Caco-2 (cell line): ENCODE results near the gene RARA. TPM values are rescaled to one million over a fixed set of nuclear protein-coding genes. Genes with fewer than 3 reads are reported as not detected.

ENCODE experiments used
- BruUV-seq: library from RNA; stranded (reverse); fragments of 400-500 nt; replicated peaks from 2 replicates; lab custom pipeline; 2021; lab: Mats Ljungman, UMichigan
- CTCF ChIA-PET: fragments of 300-600 bp; sonication (Branson Sonifier 250); formaldehyde crosslinking; loops from one replicate; lab custom pipeline; 2022; ENCODE audit warnings: antibody characterized with exemption; lab: Charles Lee
- POLR2A ChIA-PET: fragments of 300-600 bp; sonication (Branson Sonifier 250); formaldehyde crosslinking; loops from one replicate; lab custom pipeline; 2022; ENCODE audit warnings: antibody characterized with exemption; lab: Charles Lee
- DNase-seq, 2 experiments: peaks; one replicate each; pipeline versions ENCODE4 v3.0.0 to v3.0.0-alpha.2; 2020 to 2022
- H3K27me3 ChIP-seq: replicated peaks from 2 replicates; pipeline ENCODE4 v1.6.0; 2011; ENCODE audit warnings: low read length; ENCODE audit not compliant: control insufficient read depth, insufficient read depth
- H3K36me3 ChIP-seq: 2 replicates; pipeline ENCODE4 v1.5.1; 2011; ENCODE audit warnings: low read length; ENCODE audit not compliant: control insufficient read depth, insufficient read depth
- H3K4me1 ChIP-seq: fragments of 250-450 bp; sonication (Bioruptor Pico); 2 replicates; pipeline ENCODE4 v1.5.1; 2020; ENCODE audit warnings: mild to moderate bottlenecking
- H3K4me3 ChIP-seq: 2 replicates; pipeline ENCODE4 v1.5.1; 2011; ENCODE audit warnings: low read depth, mild to moderate bottlenecking, control low read depth, low read length
- H3K9me3 ChIP-seq: fragments of 250-450 bp; sonication (Bioruptor Pico); 2 replicates; pipeline ENCODE4 v1.5.1; 2020; ENCODE audit warnings: mild to moderate bottlenecking, moderate library complexity
- H3K27ac Mint-ChIP-seq: one replicate; pipeline ENCODE4 v1.8.0; 2022; ENCODE audit warnings: mixed read lengths; ENCODE audit not compliant: unreplicated experiment
- H3K27me3 Mint-ChIP-seq: one replicate; pipeline ENCODE4 v1.8.0; 2022; ENCODE audit warnings: mixed read lengths; ENCODE audit not compliant: insufficient read depth, unreplicated experiment
- H3K36me3 Mint-ChIP-seq: one replicate; pipeline ENCODE4 v1.8.0; 2022; ENCODE audit warnings: mild to moderate bottlenecking, mixed read lengths; ENCODE audit not compliant: insufficient read depth, unreplicated experiment
- H3K4me1 Mint-ChIP-seq: one replicate; pipeline ENCODE4 v1.8.0; 2022; ENCODE audit warnings: low read depth, mixed read lengths; ENCODE audit not compliant: unreplicated experiment
- H3K4me3 Mint-ChIP-seq: one replicate; pipeline ENCODE4 v1.8.0; 2022; ENCODE audit warnings: mild to moderate bottlenecking, moderate library complexity, mixed read lengths; ENCODE audit not compliant: unreplicated experiment
- H3K9me3 Mint-ChIP-seq: one replicate; pipeline ENCODE4 v1.8.0; 2022; ENCODE audit warnings: mixed read lengths; ENCODE audit not compliant: unreplicated experiment
- CTCF ChIP-seq, 2 experiments: fragments of 200-600 bp in 1 of 2; IDR thresholded peaks; 1 replicate in 1 of 2; 2 replicates in 1 of 2; pipeline versions ENCODE4 v1.5.1 to v1.8.0; 2011 to 2022; ENCODE audit warnings: antibody characterized with exemption in 1 of 2, control low read depth in 1 of 2, inconsistent platforms in 1 of 2, low read depth in 1 of 2, low read length in 1 of 2, mild to moderate bottlenecking in 1 of 2, moderate library complexity in 1 of 2; ENCODE audit not compliant: insufficient read depth in 1 of 2, severe bottlenecking in 1 of 2, unreplicated experiment in 1 of 2
- intact Hi-C: fragments of 100-400 bp; cut with micrococcal nuclease; formaldehyde crosslinking; loops from one replicate; pipeline ENCODE4 v1.10.0; 2022; ENCODE audit not compliant: unreplicated experiment
- total RNA-seq: library from RNA; stranded (reverse); gene quantifications from 2 replicates; pipeline ENCODE4 v1.2.3, GENCODE V29; 2022

The RARA gene
- total RNA-seq, 1 experiment from 2014 or later, result 27.6 TPM

DNA sequence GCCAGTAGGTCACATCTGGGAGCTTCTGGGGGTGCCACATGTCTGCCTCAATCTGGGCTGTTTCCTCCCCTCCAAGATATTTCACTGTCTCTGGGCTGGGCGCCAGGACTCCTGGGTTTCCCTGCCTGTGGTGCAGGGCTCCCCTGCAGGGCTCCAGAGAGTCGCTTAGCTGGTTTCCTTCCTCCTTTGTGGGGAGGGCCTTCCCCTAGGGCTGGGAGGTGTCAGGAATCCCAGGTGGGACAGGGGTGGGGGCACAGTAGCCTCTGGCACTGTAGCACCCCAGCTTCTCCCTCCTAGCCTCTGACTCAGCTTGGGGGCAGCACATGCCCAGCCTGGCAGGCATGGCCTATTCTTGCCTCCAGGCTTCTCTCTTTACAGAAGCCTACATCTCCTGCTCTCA, 2.6 kb downstream of the RARA start:
- peaks cover 10% of the 10 kb centered on the region for H3K4me1 Mint-ChIP-seq
- Histone ChIP-seq H3K4me3 (no peak overlapping the region), H3K27me3 (no peaks in the 10 kb centered on the region), H3K4me1 (peaks cover 42% of the 10 kb centered on the region), H3K9me3 (no peaks in the 10 kb centered on the region), H3K36me3 (no peaks in the 10 kb centered on the region)
- no peak overlapping the region for H3K27ac Mint-ChIP-seq
- H3K36me3 Mint-ChIP-seq, result peaks cover 14% of the 10 kb centered on the region
- DNase-seq, result no peak
- no TSS peak for BruUV-seq
- H3K27me3 Mint-ChIP-seq, result no peaks in the 10 kb centered on the region
- ChIA-PET CTCF (interaction anchor here (0.6 kb wide), 1 partner anchor 29 kb away, joined by 4 read pairs; no protein-coding TSS in a partner anchor), POLR2A (interaction anchor here (1.1 kb wide), 1 partner anchor 23 kb away, joined by 4 read pairs; no protein-coding TSS in a partner anchor)
- TF ChIP-seq CTCF (IDR thresholded peaks at IDR 0.05; ENCODE audit: insufficient read depth in 1 of 2, low read depth in 1 of 2, low read length in 1 of 2, severe bottlenecking in 1 of 2, unreplicated experiment in 1 of 2), result no peak
- no peak overlapping the region for H3K4me3 Mint-ChIP-seq
- intact Hi-C loops, result no loop called here
- no peaks in the 10 kb centered on the region for H3K9me3 Mint-ChIP-seq

GRCh38 chr17:40312131-40312731, 3.3 kb downstream of the RARA start:
- ChIA-PET POLR2A (interaction anchor here (1.0 to 1.1 kb wide), 2 partner anchors 24 to 34 kb away, joined by 3 to 4 read pairs; no protein-coding TSS in a partner anchor), CTCF (interaction anchor here (0.5 to 0.6 kb wide), 2 partner anchors 29 to 135 kb away, joined by 4 to 6 read pairs; partner anchors contain the start of gene RAPGEFL1)
- H3K4me3 Mint-ChIP-seq, result no peak overlapping the region
- peaks cover 41% of the 10 kb centered on the region for H3K4me1 ChIP-seq
- H3K9me3 Mint-ChIP-seq, result no peaks in the 10 kb centered on the region
- H3K4me3 ChIP-seq, result no peak overlapping the region
- no peak overlapping the region for H3K27ac Mint-ChIP-seq
- intact Hi-C loops, result no loop called here
- peaks cover 10% of the 10 kb centered on the region for H3K4me1 Mint-ChIP-seq
- no peaks in the 10 kb centered on the region for H3K27me3 Mint-ChIP-seq
- peaks cover 14% of the 10 kb centered on the region for H3K36me3 Mint-ChIP-seq
- TF ChIP-seq CTCF (IDR thresholded peaks at IDR 0.05; ENCODE audit: insufficient read depth in 1 of 2, low read depth in 1 of 2, low read length in 1 of 2, severe bottlenecking in 1 of 2, unreplicated experiment in 1 of 2), result no peak
- H3K36me3 ChIP-seq, result no peaks in the 10 kb centered on the region
- no TSS peak for BruUV-seq
- no peaks in the 10 kb centered on the region for H3K27me3 ChIP-seq
- no peaks in the 10 kb centered on the region for H3K9me3 ChIP-seq
- no peak for DNase-seq

DNA sequence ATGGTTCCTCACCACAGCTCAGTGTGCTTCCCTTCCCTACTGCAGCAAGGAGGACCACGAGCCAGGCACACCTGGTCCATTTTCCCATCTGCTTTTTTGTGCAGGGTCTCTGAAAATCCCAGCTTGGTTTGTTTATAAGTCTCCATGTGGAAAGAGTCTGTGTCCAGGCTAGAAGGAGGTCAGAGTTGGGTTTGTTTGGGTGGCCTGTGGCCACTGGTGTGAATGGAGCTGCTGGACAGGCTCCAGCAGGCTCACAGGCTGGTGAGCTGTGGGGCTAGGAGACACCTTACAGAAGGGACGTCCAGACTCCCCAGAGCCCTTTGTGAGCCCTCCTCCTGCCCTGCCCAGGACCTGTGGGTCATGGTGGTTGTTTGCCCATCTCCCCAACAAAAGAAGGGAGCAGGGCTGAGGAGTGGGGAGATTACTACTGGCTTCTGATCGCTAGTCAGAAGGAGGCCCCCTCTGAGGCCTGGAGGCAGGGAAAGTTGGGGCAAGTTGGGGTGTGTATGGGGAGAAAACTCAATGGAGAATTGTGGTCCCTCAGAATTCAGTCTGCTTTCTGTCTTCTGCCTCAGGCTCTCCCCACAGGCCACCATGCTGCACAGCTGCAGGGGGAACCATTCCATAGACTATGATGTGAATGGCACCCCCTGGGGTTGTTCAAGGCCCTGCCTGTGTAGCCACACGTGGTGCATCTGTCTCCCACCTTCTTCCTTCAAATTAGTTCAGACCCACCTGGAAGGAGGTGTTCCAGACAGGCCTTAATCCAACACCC, 4.1 kb downstream of the RARA start:
- Histone ChIP-seq H3K4me1 (peaks cover 34% of the 10 kb centered on the region), H3K36me3 (no peaks in the 10 kb centered on the region), H3K27me3 (no peaks in the 10 kb centered on the region), H3K9me3 (no peaks in the 10 kb centered on the region), H3K4me3 (no peak overlapping the region)
- intact Hi-C loops, result no loop called here
- no peak overlapping the region for H3K4me3 Mint-ChIP-seq
- H3K9me3 Mint-ChIP-seq, result no peaks in the 10 kb centered on the region
- DNase-seq, result no peak
- BruUV-seq, result no TSS peak
- H3K36me3 Mint-ChIP-seq, result peaks cover 14% of the 10 kb centered on the region
- ChIA-PET POLR2A (interaction anchor here (1.0 kb wide), 1 partner anchor 33 kb away, joined by 3 read pairs; no protein-coding TSS in a partner anchor), CTCF (interaction anchor here (0.5 kb wide), 1 partner anchor 136 kb away, joined by 6 read pairs; the partner anchor contains the start of gene RAPGEFL1)
- H3K4me1 Mint-ChIP-seq, result peaks cover 19% of the 10 kb centered on the region
- TF ChIP-seq CTCF (IDR thresholded peaks at IDR 0.05; ENCODE audit: insufficient read depth in 1 of 2, low read depth in 1 of 2, low read length in 1 of 2, severe bottlenecking in 1 of 2, unreplicated experiment in 1 of 2), result no peak
- no peaks in the 10 kb centered on the region for H3K27me3 Mint-ChIP-seq
- no peak overlapping the region for H3K27ac Mint-ChIP-seq
